GM18861 (cell line): ENCODE data around the gene ZC3H12C.
"Not testable (repeated sequence)": the region's sequence is repeated elsewhere in the genome, so short reads cannot be mapped to it uniquely, and the experiment has no call there.

Experiments used
- ATAC-seq: cut with Tn5 transposase; IDR thresholded peaks from one replicate; pipeline ENCODE4 v1.9.1; 2021; ENCODE audit not compliant: unreplicated experiment

ZC3H12C gene

GRCh38 chr11:110092515-110093406 lies at the start of gene ZC3H12C:
Gene ZC3H12C (plus strand): TSS chr11:110093392. CDS start chr11:110093412, 20 bp downstream.
- ATAC-seq = peak; percentile 45

GRCh38 chr11:110044226-110044968 lies 48.8 kb upstream of the ZC3H12C start:
- ATAC-seq = no peak

GRCh38 chr11:110046775-110047380 lies 46.3 kb upstream of the ZC3H12C start:
- ATAC-seq = no peak

GRCh38 chr11:110049501-110050200 lies 43.5 kb upstream of the ZC3H12C start:
- ATAC-seq = no peak

GRCh38 chr11:110050201-110050506 lies 43.0 kb upstream of the ZC3H12C start:
- no peak for ATAC-seq

- no peak for ATAC-seq
Observed at GRCh38 chr11:110053848-110054414, 39.3 kb upstream of the ZC3H12C start.

GRCh38 chr11:110056956-110057355 lies 36.2 kb upstream of the ZC3H12C start:
- no peak for ATAC-seq

- ATAC-seq = no peak
Observed at GRCh38 chr11:110059706-110060463, 33.3 kb upstream of the ZC3H12C start.

GRCh38 chr11:110061296-110061695 lies 31.9 kb upstream of the ZC3H12C start:
- no peak for ATAC-seq

GRCh38 chr11:110062247-110062646 lies 30.9 kb upstream of the ZC3H12C start:
- ATAC-seq = no peak

- no peak for ATAC-seq
Observed at GRCh38 chr11:110065189-110065588, 28.0 kb upstream of the ZC3H12C start.

- ATAC-seq = not testable (repeated sequence)
Observed at GRCh38 chr11:110068001-110068400, 25.2 kb upstream of the ZC3H12C start.

GRCh38 chr11:110069158-110069737 lies 23.9 kb upstream of the ZC3H12C start:
- ATAC-seq = no peak

- ATAC-seq = no peak
Observed at GRCh38 chr11:110070176-110070575, 23.0 kb upstream of the ZC3H12C start.

GRCh38 chr11:110071197-110071596 lies 22.0 kb upstream of the ZC3H12C start:
- ATAC-seq = peak; percentile 65

- ATAC-seq = no peak
Observed at GRCh38 chr11:110072930-110073329, 20.3 kb upstream of the ZC3H12C start.

- no peak for ATAC-seq
Observed at GRCh38 chr11:110074499-110074898, 18.7 kb upstream of the ZC3H12C start.

- no peak for ATAC-seq
Observed at GRCh38 chr11:110075105-110075846, 17.9 kb upstream of the ZC3H12C start.

GRCh38 chr11:110075847-110076208 lies 17.4 kb upstream of the ZC3H12C start:
- ATAC-seq = no peak
